A673 (cell line): ENCODE data around the gene BRD4.
A peak's percentile ranks its signal among the peaks of the same experiment; 100 is the strongest.

Experiments used
- CTCF ChIP-seq: fragments of 300-800, 200-600 bp; sonication (generic); conservative IDR thresholded peaks from 2 replicates; pipeline ENCODE4 v1.5.1; 2017; ENCODE audit warnings: low read depth, mild to moderate bottlenecking, antibody characterized with exemption, low read length, moderate library complexity, mixed read lengths
- EZH2 ChIP-seq: fragments of 200-600 bp; sonication (generic); IDR thresholded peaks from 2 replicates; pipeline ENCODE4 v1.6.1; 2017; ENCODE audit warnings: borderline replicate concordance, low read depth, mild to moderate bottlenecking, mixed read lengths, antibody characterized with exemption, low read length; ENCODE audit not compliant: poor library complexity, severe bottlenecking

GRCh38 chr19:15252398-15253018 is 79.8 kb downstream of the BRD4 start:
- peak; percentile 72 for TF ChIP-seq CTCF
- no peak for TF ChIP-seq EZH2
